HG02678 (cell line): ENCODE results near the gene LARGE1.

Experiments
- ATAC-seq: cut with Tn5 transposase; IDR thresholded peaks from one replicate; pipeline ENCODE4 v1.9.1; 2021; ENCODE audit warnings: mild to moderate bottlenecking, moderate library complexity; ENCODE audit not compliant: unreplicated experiment

Gene LARGE1

GRCh38 chr22:33538277-33538885 is 381.9 kb downstream of the LARGE1 start:
- no peak for ATAC-seq

GRCh38 chr22:33537059-33537458 is 383.2 kb downstream of the LARGE1 start:
- no peak for ATAC-seq

- ATAC-seq: no peak
Measured at GRCh38 chr22:33535937-33536875, 384.1 kb downstream of the LARGE1 start.

- no peak for ATAC-seq
Measured at GRCh38 chr22:33529424-33530113, 390.7 kb downstream of the LARGE1 start.

- ATAC-seq: no peak
Measured at GRCh38 chr22:33528183-33528582, 392.1 kb downstream of the LARGE1 start.

- no peak for ATAC-seq
Measured at GRCh38 chr22:33526434-33527107, 393.7 kb downstream of the LARGE1 start.

GRCh38 chr22:33524511-33525260 is 395.6 kb downstream of the LARGE1 start:
- ATAC-seq: no peak

GRCh38 chr22:33521879-33522665 is 398.2 kb downstream of the LARGE1 start:
- no peak for ATAC-seq

GRCh38 chr22:33520904-33521780 is 399.1 kb downstream of the LARGE1 start:
- no peak for ATAC-seq

GRCh38 chr22:33519974-33520903 is 400.0 kb downstream of the LARGE1 start:
- ATAC-seq: no peak

- ATAC-seq: no peak
Measured at GRCh38 chr22:33519071-33519973, 401.0 kb downstream of the LARGE1 start.

GRCh38 chr22:33518405-33518804 is 401.9 kb downstream of the LARGE1 start:
- no peak for ATAC-seq

GRCh38 chr22:33515795-33516194 is 404.5 kb downstream of the LARGE1 start:
- no peak for ATAC-seq

- ATAC-seq: no peak
Measured at GRCh38 chr22:33513388-33514338, 406.6 kb downstream of the LARGE1 start.

GRCh38 chr22:33512908-33513307 is 407.4 kb downstream of the LARGE1 start:
- no peak for ATAC-seq
